ENCODE measurements around the gene GPR150.
"Not testable (repeated sequence)": the region's sequence is repeated elsewhere in the genome, so short reads cannot be mapped to it uniquely, and the experiment has no call there.

Gene GPR150

GRCh38 chr5:95617057-95617456, 2.8 kb upstream of the GPR150 start:
- Mint-ChIP-seq H3K9me3 (peaks cover 8 to 19% of the 10 kb centered on the region in 2 donors), H3K4me3 (no peak overlapping the region), H3K4me1 (peaks cover 63% of the 10 kb centered on the region), H3K27me3 (no peaks in the 10 kb centered on the region), H3K27ac (no peak overlapping the region)
- ATAC-seq, result no peak
- DNase-seq, result no peak

GRCh38 chr5:95619096-95619495, 791 bp upstream of the GPR150 start:
- H3K9me3 Mint-ChIP-seq, result peaks cover under 1 to 2% of the 10 kb centered on the region in 2 donors
- ATAC-seq (no peak), DNase-seq (no peak)
- H3K4me1 Mint-ChIP-seq, result peaks cover 52% of the 10 kb centered on the region
- no peaks in the 10 kb centered on the region for H3K27me3 Mint-ChIP-seq
- no peak overlapping the region for H3K27ac Mint-ChIP-seq
- peak overlapping the region; percentile 76 to 84 for H3K4me3 Mint-ChIP-seq

GRCh38 chr5:95619514-95620029, 315 bp upstream of the GPR150 start:
- ATAC-seq (no peak), DNase-seq (no peak)
- Mint-ChIP-seq H3K4me1 (peaks cover 50% of the 10 kb centered on the region), H3K9me3 (no peaks in the 10 kb centered on the region), H3K4me3 (peak overlapping the region; percentile 76 to 84), H3K27me3 (no peaks in the 10 kb centered on the region), H3K27ac (peak overlapping the region in 1 of 2 donors; percentile 84)

GRCh38 chr5:95620870-95621838, 1.3 kb downstream of the GPR150 start:
- Mint-ChIP-seq H3K27me3 (no peaks in the 10 kb centered on the region), H3K27ac (peak overlapping the region in 1 of 2 donors; percentile 89), H3K9me3 (no peaks in the 10 kb centered on the region), H3K4me3 (peak overlapping the region; percentile 74 to 82), H3K4me1 (peaks cover 37% of the 10 kb centered on the region)
- DNase-seq (peak; percentile 61 to 65), ATAC-seq (peak; percentile 70)

DNA sequence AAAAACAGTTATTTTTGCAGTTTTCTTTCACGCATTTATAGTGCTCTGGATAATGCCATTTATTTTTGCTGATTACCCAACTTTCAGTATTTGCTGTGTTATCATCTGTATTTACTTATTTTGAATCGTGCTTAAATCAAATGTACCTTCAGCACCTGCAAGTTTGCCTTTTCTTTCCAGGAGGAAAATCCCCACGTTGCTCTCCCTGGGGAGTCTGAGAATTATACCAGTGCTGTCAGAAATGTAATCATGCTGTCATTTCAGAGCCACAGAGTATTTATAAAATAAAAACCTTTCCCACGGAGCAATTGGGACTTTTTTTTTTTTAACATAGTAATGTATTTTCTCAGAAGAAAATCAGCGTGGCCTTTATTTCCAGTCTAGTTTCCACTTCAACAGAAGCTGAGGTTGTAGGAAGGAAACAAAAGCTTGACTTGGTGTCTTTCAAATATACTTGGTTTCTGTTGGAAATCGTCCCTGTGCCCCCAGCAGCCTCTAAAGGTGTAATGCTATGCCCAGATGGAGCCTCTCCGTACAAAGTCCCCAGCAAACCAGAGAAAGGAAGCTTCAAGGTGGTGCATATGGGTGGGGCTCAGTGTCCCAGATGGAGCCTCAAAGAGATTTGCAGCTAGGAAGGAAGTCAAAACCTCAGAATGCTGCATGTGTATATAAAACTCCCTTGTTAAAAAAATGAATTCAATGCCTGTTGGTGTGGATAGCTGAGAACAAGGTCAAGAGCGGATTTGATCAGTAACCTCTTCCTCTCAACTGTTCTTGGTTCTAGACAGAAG, 2.1 kb downstream of the GPR150 start:
- ATAC-seq (no peak), DNase-seq (no peak)
- no peaks in the 10 kb centered on the region for H3K9me3 Mint-ChIP-seq
- H3K27ac Mint-ChIP-seq, result peak overlapping the region in 1 of 2 donors; percentile 89
- H3K4me3 Mint-ChIP-seq, result peak overlapping the region; percentile 74 to 82
- H3K4me1 Mint-ChIP-seq, result peaks cover 33% of the 10 kb centered on the region
- no peaks in the 10 kb centered on the region for H3K27me3 Mint-ChIP-seq

DNA sequence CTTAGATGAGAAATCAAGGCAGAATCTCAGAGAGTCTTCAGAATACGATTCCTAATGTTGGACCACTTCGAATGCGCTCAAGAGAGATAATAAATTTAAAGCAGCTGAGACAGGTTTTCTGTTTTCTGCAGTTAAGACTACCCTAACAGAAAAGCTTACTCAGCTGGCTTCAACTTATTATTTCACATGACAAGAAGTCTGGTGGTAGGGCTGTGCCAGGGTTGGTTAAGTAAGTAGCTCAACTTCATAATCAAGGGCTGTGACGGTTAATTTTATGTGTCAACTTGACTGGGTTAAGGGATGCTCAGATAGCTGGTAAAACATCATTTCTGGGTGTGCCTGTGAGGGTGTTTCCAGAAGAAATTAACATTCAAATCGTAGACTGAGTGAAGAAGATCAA, 3.8 kb downstream of the GPR150 start:
- H3K9me3 Mint-ChIP-seq, result no peaks in the 10 kb centered on the region
- no peak for ATAC-seq
- no peak for DNase-seq
- H3K27ac Mint-ChIP-seq, result no peak overlapping the region
- H3K4me1 Mint-ChIP-seq, result peaks cover 22% of the 10 kb centered on the region
- no peaks in the 10 kb centered on the region for H3K27me3 Mint-ChIP-seq
- H3K4me3 Mint-ChIP-seq, result no peak overlapping the region

GRCh38 chr5:95624368-95624767, 4.5 kb downstream of the GPR150 start:
- no peak for DNase-seq
- Mint-ChIP-seq H3K4me3 (no peak overlapping the region), H3K4me1 (peaks cover 16% of the 10 kb centered on the region), H3K27ac (no peak overlapping the region), H3K9me3 (no peaks in the 10 kb centered on the region), H3K27me3 (no peaks in the 10 kb centered on the region)
- ATAC-seq, result no peak

- peaks cover 0 to 11% of the 10 kb centered on the region in 2 donors for H3K9me3 Mint-ChIP-seq
- ATAC-seq (no peak), DNase-seq (no peak)
- no peaks in the 10 kb centered on the region for H3K27me3 Mint-ChIP-seq
- H3K27ac Mint-ChIP-seq, result no peak overlapping the region
- H3K4me3 Mint-ChIP-seq, result no peak overlapping the region
- H3K4me1 Mint-ChIP-seq, result peaks cover 20% of the 10 kb centered on the region
These were observed 6.8 kb downstream of the GPR150 start for GRCh38 chr5:95626701-95627100.

DNA sequence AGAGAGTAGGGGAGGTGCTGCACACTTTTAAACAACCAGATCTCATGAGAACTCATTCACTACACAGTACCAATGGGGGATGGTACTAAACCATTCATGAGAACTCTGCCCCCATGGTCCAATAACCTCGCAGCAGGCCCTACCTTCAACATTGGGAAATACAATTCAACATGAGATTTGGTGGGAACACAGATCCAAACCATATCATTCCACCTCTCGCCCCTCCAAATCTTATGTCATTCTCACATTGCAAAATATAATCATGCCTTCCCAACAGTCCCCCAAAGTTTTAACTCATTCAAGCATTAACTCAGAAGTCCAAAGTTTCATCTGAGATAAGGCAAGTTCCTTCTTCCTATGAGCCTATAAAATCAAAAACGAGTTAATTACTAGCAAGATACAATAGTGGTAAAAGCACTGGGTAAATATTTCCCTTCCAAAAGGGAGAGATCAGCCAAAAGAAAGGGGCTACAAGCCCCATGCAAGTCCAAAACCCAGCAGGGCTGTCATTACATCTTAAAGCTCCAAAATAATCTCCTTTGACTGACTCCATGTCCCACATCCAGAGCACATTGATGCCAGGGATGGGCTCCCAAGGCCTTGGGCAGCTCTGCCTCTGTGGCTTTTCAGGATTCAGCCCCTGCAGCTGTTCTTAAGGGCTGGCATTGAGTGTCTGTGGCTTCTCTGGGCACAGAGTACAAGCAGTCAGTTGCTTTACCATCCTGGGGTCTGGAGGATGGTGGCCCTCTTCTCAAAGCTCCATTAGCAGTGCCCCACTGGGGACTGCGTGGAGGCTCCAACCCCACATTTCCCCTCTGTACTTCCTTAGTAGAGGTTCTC, 8.3 kb downstream of the GPR150 start:
- DNase-seq (no peak), ATAC-seq (no peak)
- Mint-ChIP-seq H3K27me3 (no peaks in the 10 kb centered on the region), H3K4me3 (no peak overlapping the region), H3K9me3 (peaks cover 5 to 19% of the 10 kb centered on the region in 2 donors), H3K27ac (no peak overlapping the region), H3K4me1 (peaks cover 19% of the 10 kb centered on the region)

DNA sequence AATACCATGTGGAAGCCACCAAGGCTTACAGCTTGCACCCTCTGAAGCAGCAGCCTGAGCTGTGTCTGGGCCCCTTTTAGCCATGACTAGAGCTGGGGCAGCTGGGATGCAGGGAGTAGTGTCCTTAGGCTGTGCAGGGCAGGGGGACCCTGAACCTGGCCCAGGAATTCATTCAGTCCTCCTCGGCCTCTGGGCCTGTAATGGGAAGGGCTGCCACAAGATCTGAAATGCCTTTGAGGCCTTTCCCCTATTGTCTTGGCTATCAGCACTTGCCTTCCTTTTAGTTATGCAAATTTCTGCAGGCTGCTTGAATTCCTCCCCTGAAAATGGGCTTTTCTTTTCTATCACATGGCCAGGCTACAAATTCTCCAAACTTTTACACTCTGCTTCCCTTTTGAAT, 9.0 kb downstream of the GPR150 start:
- Mint-ChIP-seq H3K9me3 (peaks cover 5 to 19% of the 10 kb centered on the region in 2 donors), H3K4me1 (peaks cover 19% of the 10 kb centered on the region), H3K27ac (no peak overlapping the region), H3K4me3 (no peak overlapping the region), H3K27me3 (no peaks in the 10 kb centered on the region)
- no peak for DNase-seq
- no peak for ATAC-seq

DNA sequence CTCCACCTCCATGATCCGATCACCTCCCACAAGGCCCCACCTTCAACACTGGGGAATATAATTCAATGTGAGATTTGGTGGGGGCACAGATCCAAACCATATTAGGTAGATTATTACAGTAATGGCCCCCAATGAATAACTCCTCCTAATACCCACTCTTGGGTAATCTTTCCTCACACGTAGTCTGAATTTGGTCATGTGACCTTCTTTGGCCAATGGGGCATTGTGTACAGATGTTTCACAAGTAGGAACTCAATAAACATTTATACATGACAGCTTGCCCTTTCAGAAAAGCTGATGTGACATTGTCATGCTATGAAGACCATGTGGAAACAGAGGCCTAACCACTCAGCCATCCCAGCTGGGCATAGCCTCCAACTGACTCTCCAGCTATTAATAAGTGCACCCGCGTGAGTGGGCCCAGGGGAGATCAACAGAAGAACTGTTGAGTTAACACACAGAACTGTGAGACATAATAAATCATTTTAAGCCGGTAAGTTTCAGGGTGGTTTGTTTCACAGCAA, 10.6 kb downstream of the GPR150 start:
- peaks cover 19% of the 10 kb centered on the region for H3K4me1 Mint-ChIP-seq
- H3K4me3 Mint-ChIP-seq, result no peak overlapping the region
- H3K9me3 Mint-ChIP-seq, result peaks cover 5 to 19% of the 10 kb centered on the region in 2 donors
- H3K27me3 Mint-ChIP-seq, result no peaks in the 10 kb centered on the region
- no peak for DNase-seq
- no peak overlapping the region for H3K27ac Mint-ChIP-seq
- ATAC-seq, result no peak

- peak; percentile 16 for ATAC-seq
These were observed 11.5 kb downstream of the GPR150 start for GRCh38 chr5:95631255-95631958.

DNA sequence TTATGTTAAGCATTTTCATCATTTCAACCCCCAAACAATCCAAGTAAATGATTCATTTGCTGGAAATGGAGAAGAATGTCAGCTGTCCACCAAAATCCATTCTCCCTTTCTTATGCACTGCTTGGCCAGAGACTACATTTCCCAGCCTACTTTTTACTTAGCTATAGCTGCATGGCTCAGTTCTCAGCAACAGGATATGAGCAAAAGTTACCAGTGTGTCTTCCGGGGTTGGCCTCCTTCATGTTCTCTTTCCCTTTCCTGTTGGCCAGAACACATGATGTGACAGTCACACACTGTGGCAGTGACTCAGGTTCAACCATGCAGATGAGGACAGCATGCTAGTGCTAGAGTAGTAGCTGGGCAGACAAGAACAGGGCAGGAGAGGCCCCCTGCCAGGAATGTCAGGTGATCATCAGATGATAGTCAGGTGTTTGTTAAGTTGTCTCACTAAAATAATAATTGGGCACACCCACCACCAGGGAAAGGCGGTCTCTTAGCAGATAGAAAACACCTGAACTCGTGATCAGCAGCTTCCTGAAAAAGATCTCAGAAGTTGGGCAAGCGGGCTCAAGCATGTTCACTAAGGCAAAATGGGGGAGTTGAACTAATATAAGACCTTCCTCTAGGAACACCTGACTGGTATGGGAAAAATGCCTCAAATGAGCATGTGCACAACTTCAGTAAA, 12.2 kb downstream of the GPR150 start:
- peak overlapping the region; percentile 38 to 69 for H3K4me3 Mint-ChIP-seq
- no peaks in the 10 kb centered on the region for H3K27me3 Mint-ChIP-seq
- peak overlapping the region; percentile 97 to 98 for H3K27ac Mint-ChIP-seq
- ATAC-seq (peak; percentile 100), DNase-seq (peak; percentile 66 to 79)
- H3K9me3 Mint-ChIP-seq, result peaks cover 5 to 19% of the 10 kb centered on the region in 2 donors
- peaks cover 19% of the 10 kb centered on the region for H3K4me1 Mint-ChIP-seq

More at GRCh38 chr5:95631255-95631958, 11.5 kb downstream of the GPR150 start:
- no peak for DNase-seq
- Mint-ChIP-seq H3K9me3 (peaks cover 5 to 19% of the 10 kb centered on the region in 2 donors), H3K4me1 (peaks cover 19% of the 10 kb centered on the region), H3K27me3 (no peaks in the 10 kb centered on the region), H3K27ac (peak overlapping the region; percentile 82 to 97), H3K4me3 (peak overlapping the region; percentile 38 to 69)

- H3K4me3 Mint-ChIP-seq, ATAC-seq, H3K27ac Mint-ChIP-seq, H3K27me3 Mint-ChIP-seq, DNase-seq: not testable (repeated sequence)
- peaks cover 19% of the 10 kb centered on the region for H3K4me1 Mint-ChIP-seq
- H3K9me3 Mint-ChIP-seq, result peaks cover 5 to 19% of the 10 kb centered on the region in 2 donors
These were observed 13.1 kb downstream of the GPR150 start for GRCh38 chr5:95632942-95633341.
